SK-N-SH (cell line): ENCODE measurements around the gene CDCP1. TPM values are rescaled to one million over a fixed set of nuclear protein-coding genes. Genes with fewer than 3 reads are reported as not detected.

Experiments
- CTCF ChIA-PET: fragments of 300-600, 350-600 bp; formaldehyde crosslinking; extraction: SDS; loops from one replicate; lab custom pipeline; 2021; lab: Yijun Ruan, JAX
- POLR2A ChIA-PET: fragments of 350-600 bp; sonication (Branson Sonifier 250); formaldehyde crosslinking; extraction: SDS; loops from one replicate; lab custom pipeline; 2020; ENCODE audit warnings: antibody characterized with exemption, inconsistent platforms; lab: Yijun Ruan, JAX
- DNase-seq: peaks from one replicate; pipeline ENCODE4 v3.0.0; 2012
- H2AFZ ChIP-seq: fragments of 200-600 bp; sonication (generic); 2 replicates; pipeline ENCODE4 v1.8.1; 2016; ENCODE audit warnings: antibody characterized with exemption, mild to moderate bottlenecking, low read depth
- H3F3A ChIP-seq: fragments of 200-600 bp; sonication (generic); replicated peaks from 2 replicates; pipeline ENCODE3; 2016; ENCODE audit warnings: antibody characterized with exemption, mild to moderate bottlenecking; ENCODE audit not compliant: insufficient read depth
- H3K27ac ChIP-seq, 2 experiments: fragments of 200-500 bp in 1 of 2; fragments of 200-600 bp in 1 of 2; sonication (Bioruptor generic) in 1 of 2; sonication (generic), shearing (Covaris generic) in 1 of 2; 2 replicates each; pipeline versions ENCODE4 v1.5.1 to v1.6.1; 2014 to 2016; ENCODE audit warnings: low read depth in 2 of 2, inconsistent platforms in 1 of 2, low read length in 1 of 2, mild to moderate bottlenecking in 1 of 2, mixed read lengths in 1 of 2
- H3K27me3 ChIP-seq: fragments of 200-600 bp; sonication (generic), shearing (Covaris generic); 2 replicates; pipeline ENCODE4 v1.6.1; 2016; ENCODE audit warnings: mixed run types; ENCODE audit not compliant: insufficient read depth
- H3K36me3 ChIP-seq, 2 experiments: fragments of 200-500 bp in 1 of 2; fragments of 200-600 bp in 1 of 2; sonication (Bioruptor generic) in 1 of 2; sonication (generic) in 1 of 2; replicated peaks in 1 of 2; 2 replicates each; pipeline versions ENCODE3 to v1.5.1; 2014 to 2016; ENCODE audit warnings: low read length in 1 of 2, mild to moderate bottlenecking in 1 of 2; ENCODE audit not compliant: insufficient read depth in 2 of 2, control insufficient read depth in 1 of 2
- H3K4me1 ChIP-seq, 2 experiments: fragments of 200-500 bp in 1 of 2; fragments of 200-600 bp in 1 of 2; sonication (Bioruptor generic) in 1 of 2; sonication (generic), shearing (Covaris generic) in 1 of 2; 2 replicates each; pipeline versions ENCODE4 v1.5.1 to v1.6.1; 2014 to 2016; ENCODE audit warnings: low read depth in 1 of 2, low read length in 1 of 2, mixed run types in 1 of 2; ENCODE audit not compliant: insufficient read depth in 2 of 2, control insufficient read depth in 1 of 2
- H3K4me2 ChIP-seq: fragments of 200-600 bp; sonication (generic), shearing (Covaris generic); 2 replicates; pipeline ENCODE4 v1.6.1; 2017; ENCODE audit warnings: mixed run types
- H3K4me3 ChIP-seq, 2 experiments: fragments of 200-500 bp in 1 of 2; fragments of 200-600 bp in 1 of 2; sonication (Bioruptor generic) in 1 of 2; sonication (generic), shearing (Covaris generic) in 1 of 2; 2 replicates each; pipeline versions ENCODE4 v1.5.1 to v1.8.1; 2014 to 2016; ENCODE audit warnings: low read depth in 2 of 2, inconsistent platforms in 1 of 2, low read length in 1 of 2, mild to moderate bottlenecking in 1 of 2, mixed read lengths in 1 of 2, moderate library complexity in 1 of 2
- H3K79me2 ChIP-seq: fragments of 200-600 bp; sonication (generic); 2 replicates; pipeline ENCODE4 v1.8.1; 2017; ENCODE audit warnings: mild to moderate bottlenecking; ENCODE audit not compliant: insufficient read depth
- H3K9ac ChIP-seq: fragments of 200-600 bp; sonication (generic); 2 replicates; pipeline ENCODE4 v1.6.1; 2017; ENCODE audit warnings: mixed run types
- H3K9me2 ChIP-seq: fragments of 200-600 bp; sonication (generic); 2 replicates; pipeline ENCODE4 v1.6.1; 2017; ENCODE audit warnings: mixed run types
- H3K9me3 ChIP-seq: fragments of 200-600 bp; sonication (generic); 2 replicates; pipeline ENCODE4 v1.6.1; 2017; ENCODE audit warnings: mixed run types, mild to moderate bottlenecking, moderate library complexity
- H4K20me1 ChIP-seq: fragments of 200-600 bp; sonication (generic); 2 replicates; pipeline ENCODE4 v1.6.1; 2017; ENCODE audit warnings: mild to moderate bottlenecking, mixed run types; ENCODE audit not compliant: insufficient read depth
- CHD2 ChIP-seq: fragments of 150-350 bp; IDR thresholded peaks from 2 replicates; pipeline ENCODE4 v1.6.1; 2018; ENCODE audit warnings: low read length; ENCODE audit not compliant: partially characterized antibody
- CTCF ChIP-seq: fragments of 200-600 bp; sonication (generic); IDR thresholded peaks from 2 replicates; pipeline ENCODE4 v1.6.1; 2017; ENCODE audit warnings: antibody characterized with exemption, mild to moderate bottlenecking, moderate library complexity
- ELF1 ChIP-seq: IDR thresholded peaks from 2 replicates; pipeline ENCODE4 v1.4.0; 2012
- EP300 ChIP-seq, 2 experiments: IDR thresholded peaks; 2 replicates each; pipeline versions ENCODE4 v1.4.0 to v1.6.1; 2012; ENCODE audit warnings: borderline replicate concordance in 1 of 2, low read depth in 1 of 2, low read length in 1 of 2
- EZH2phosphoT487 ChIP-seq: fragments of 200-600 bp; sonication (generic); IDR thresholded peaks from 2 replicates; pipeline ENCODE4 v1.6.1; 2017; ENCODE audit warnings: low read depth, mixed run types, mild to moderate bottlenecking, antibody characterized with exemption, moderate library complexity, borderline replicate concordance
- FOSL2 ChIP-seq: IDR thresholded peaks from 2 replicates; pipeline ENCODE4 v1.4.0; 2012; ENCODE audit warnings: low read depth, mild to moderate bottlenecking, moderate library complexity, borderline replicate concordance
- GABPA ChIP-seq: IDR thresholded peaks from 2 replicates; pipeline ENCODE4 v1.4.0; 2012; ENCODE audit warnings: low read depth, mild to moderate bottlenecking
- GATA2 ChIP-seq: sonication (generic); formaldehyde crosslinking; IDR thresholded peaks from 2 replicates; pipeline ENCODE4 v1.5.0; 2020; ENCODE audit warnings: mild to moderate bottlenecking, missing genetic modification reagents
- JUND ChIP-seq: IDR thresholded peaks from 2 replicates; pipeline ENCODE4 v1.4.0; 2012
- MAX ChIP-seq: IDR thresholded peaks from 2 replicates; pipeline ENCODE4 v1.4.0; 2012; ENCODE audit warnings: low read depth
- MEF2A ChIP-seq: IDR thresholded peaks from 2 replicates; pipeline ENCODE4 v1.4.0; 2012; ENCODE audit warnings: low read depth, borderline replicate concordance
- MXI1 ChIP-seq: IDR thresholded peaks from 2 replicates; pipeline ENCODE4 v1.6.1; 2012; ENCODE audit warnings: mild to moderate bottlenecking, low read depth, low read length, improper control_type of control experiment
- NFIC ChIP-seq: IDR thresholded peaks from 2 replicates; pipeline ENCODE4 v1.4.0; 2012; ENCODE audit warnings: borderline replicate concordance
- RAD21 ChIP-seq: IDR thresholded peaks from 2 replicates; pipeline ENCODE4 v1.6.1; 2012; ENCODE audit warnings: mild to moderate bottlenecking, low read length
- RCOR1 ChIP-seq: fragments of 150-350 bp; IDR thresholded peaks from 2 replicates; pipeline ENCODE4 v1.6.1; 2017; ENCODE audit warnings: antibody characterized with exemption, low read length
- REST ChIP-seq: IDR thresholded peaks from 2 replicates; pipeline ENCODE4 v1.6.1; 2012; ENCODE audit warnings: mild to moderate bottlenecking, low read depth, low read length, moderate library complexity
- RXRA ChIP-seq: IDR thresholded peaks from 2 replicates; pipeline ENCODE4 v1.4.0; 2012; ENCODE audit warnings: low read depth, mild to moderate bottlenecking, borderline replicate concordance
- TAF1 ChIP-seq: IDR thresholded peaks from 2 replicates; pipeline ENCODE4 v1.6.1; 2012; ENCODE audit warnings: low read depth, mild to moderate bottlenecking, low read length, moderate library complexity, borderline replicate concordance
- TCF12 ChIP-seq: IDR thresholded peaks from 2 replicates; pipeline ENCODE4 v1.4.0; 2012
- TEAD4 ChIP-seq: IDR thresholded peaks from 2 replicates; pipeline ENCODE4 v1.4.0; 2012; ENCODE audit warnings: mild to moderate bottlenecking, borderline replicate concordance; ENCODE audit not compliant: insufficient read depth
- USF2 ChIP-seq: fragments of 150-350 bp; IDR thresholded peaks from 2 replicates; pipeline ENCODE4 v1.6.1; 2017; ENCODE audit warnings: antibody characterized with exemption, low read length, low read depth, borderline replicate concordance
- YY1 ChIP-seq: IDR thresholded peaks from 2 replicates; pipeline ENCODE4 v1.4.0; 2012; ENCODE audit warnings: low read depth, mild to moderate bottlenecking
- ZBTB33 ChIP-seq: IDR thresholded peaks from 2 replicates; pipeline ENCODE4 v1.4.0; 2012; ENCODE audit warnings: low read depth, borderline replicate concordance
- WGBS: methylation state at CpG from one replicate; pipeline ENCODE4 v1.1.6; 2017; ENCODE audit warnings: low lambda C conversion rate; 5-methylcytosine and 5-hydroxymethylcytosine counted together
- polyA plus RNA-seq, 3 experiments: library from polyadenylated mRNA; depleted of rRNA; stranded (reverse); fragments of >200 nt; gene quantifications; 2 replicates each; pipeline ENCODE4 v1.2.3, GENCODE V29; 2012
- TF ChIP-seq, protein P1 (sequence below): fragments of 150-350 bp; IDR thresholded peaks from 2 replicates; pipeline ENCODE4 v1.6.1; 2016; ENCODE audit warnings: mild to moderate bottlenecking, low read depth, low read length

CDCP1 gene
- polyA plus RNA-seq, 1 of the 3 experiments (the other 2 are of a cell fraction): 3.6 TPM

- peaks cover 0 to 17% of the 10 kb centered on the region in 2 experiments; a peak in 2 of 4 replicates for H3K4me1 ChIP-seq
- H3K9ac ChIP-seq: no peak overlapping the region
- H3K4me3 ChIP-seq: no peak overlapping the region
- no peaks in the 10 kb centered on the region for H3K27me3 ChIP-seq
- H3K79me2 ChIP-seq: no peaks in the 10 kb centered on the region
- H2AFZ ChIP-seq: no peak overlapping the region
- ChIA-PET CTCF (interaction anchor here (5.1 to 9.6 kb wide), 2 partner anchors 12 to 156 kb away, joined by 21 to 129 read pairs; no protein-coding TSS in a partner anchor), POLR2A (no interaction called here)
- H3K9me3 ChIP-seq: no peaks in the 10 kb centered on the region
- H3F3A ChIP-seq: peaks cover 16% of the 10 kb centered on the region
- peak overlapping the region in 1 of 2 experiments; percentile 67; a peak in 3 of 4 replicates for H3K27ac ChIP-seq
- no peak for DNase-seq
- H3K4me2 ChIP-seq: 0 out of 2 replicates have a peak overlapping the region, but pooled peaks have one; percentile 48
- H3K9me2 ChIP-seq: no peaks in the 10 kb centered on the region
- no peaks in the 10 kb centered on the region for H3K36me3 ChIP-seq
- WGBS: 69% methylated on average over 3 of the region's 3 CpGs
- H4K20me1 ChIP-seq: no peaks in the 10 kb centered on the region
- TF ChIP-seq JUND (0 out of 2 replicates have a peak, but pooled peaks have one; percentile 9), MAX (no peak), FOSL2 (no peak), RAD21 (no peak), GABPA (no peak), RCOR1 (no peak), TAF1 (no peak), EZH2phosphoT487 (no peak), NFIC (peak; percentile 70), MEF2A (no peak), CHD2 (no peak), TCF12 (peak; percentile 77), TEAD4 (no peak), EP300 (IDR thresholded peaks at IDR 0.05; ENCODE audit: borderline replicate concordance in 1 of 2, low read depth in 1 of 2, low read length in 1 of 2) (no peak), YY1 (no peak), ZBTB33 (no peak), RXRA (no peak), GATA2 (CRISPR knock-in tag) (no peak), MXI1 (no peak), USF2 (no peak), ELF1 (no peak), REST (no peak), CTCF (no peak)
- TF ChIP-seq, protein P1, sequence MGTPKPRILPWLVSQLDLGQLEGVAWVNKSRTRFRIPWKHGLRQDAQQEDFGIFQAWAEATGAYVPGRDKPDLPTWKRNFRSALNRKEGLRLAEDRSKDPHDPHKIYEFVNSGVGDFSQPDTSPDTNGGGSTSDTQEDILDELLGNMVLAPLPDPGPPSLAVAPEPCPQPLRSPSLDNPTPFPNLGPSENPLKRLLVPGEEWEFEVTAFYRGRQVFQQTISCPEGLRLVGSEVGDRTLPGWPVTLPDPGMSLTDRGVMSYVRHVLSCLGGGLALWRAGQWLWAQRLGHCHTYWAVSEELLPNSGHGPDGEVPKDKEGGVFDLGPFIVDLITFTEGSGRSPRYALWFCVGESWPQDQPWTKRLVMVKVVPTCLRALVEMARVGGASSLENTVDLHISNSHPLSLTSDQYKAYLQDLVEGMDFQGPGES: no peak
These were observed 91.9 kb downstream of the CDCP1 start for GRCh38 chr3:45054196-45054857.
